Stimulated activated CD8-positive, alpha-beta memory T cell treated with anti-CD3 and anti-CD28 coated beads, Interleukin-15, amount 100 ng/mL, for 48 hours (primary cell): ENCODE results near the gene SYT13.

Experiments
- DNase-seq, 2 donors: peaks; one replicate each; pipeline ENCODE4 v3.0.0-alpha.2; 2020; ENCODE audit warnings: low read depth in 2 of 2

The SYT13 gene

GRCh38 chr11:45247433-45247832 is 38.7 kb downstream of the SYT13 start:
- DNase-seq: no peak

DNA sequence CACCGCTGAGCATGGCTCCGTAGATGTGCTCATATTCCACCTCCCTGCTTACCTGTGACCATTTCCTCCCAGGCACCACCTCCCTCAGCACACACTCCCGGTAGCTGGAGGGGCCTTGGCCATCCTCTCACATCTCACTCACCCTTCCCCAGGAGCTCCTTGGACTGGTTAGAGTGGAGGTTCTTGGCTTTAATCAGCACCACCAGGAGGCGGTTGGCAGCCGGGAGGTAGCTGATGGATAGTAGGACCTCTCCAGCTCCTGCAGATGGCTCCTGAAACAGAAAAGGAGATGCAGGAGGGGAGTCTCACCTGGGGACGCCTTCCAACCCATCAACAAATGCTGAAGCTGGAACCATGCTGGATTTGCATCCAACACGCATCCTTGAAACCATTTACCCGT is 39.9 kb downstream of the SYT13 start:
- DNase-seq: no peak

- DNase-seq: no peak
Observed at GRCh38 chr11:45245218-45246045, 40.7 kb downstream of the SYT13 start.

GRCh38 chr11:45243967-45244366 is 42.2 kb downstream of the SYT13 start:
- DNase-seq: no peak

GRCh38 chr11:45239733-45240132 is 46.4 kb downstream of the SYT13 start:
- DNase-seq: no peak

- no peak for DNase-seq
Observed at GRCh38 chr11:45238724-45239123, 47.4 kb downstream of the SYT13 start.

- DNase-seq: no peak
Observed at GRCh38 chr11:45237711-45238315, 48.3 kb downstream of the SYT13 start.

GRCh38 chr11:45234306-45235006 is 51.7 kb downstream of the SYT13 start:
- DNase-seq: no peak

DNA sequence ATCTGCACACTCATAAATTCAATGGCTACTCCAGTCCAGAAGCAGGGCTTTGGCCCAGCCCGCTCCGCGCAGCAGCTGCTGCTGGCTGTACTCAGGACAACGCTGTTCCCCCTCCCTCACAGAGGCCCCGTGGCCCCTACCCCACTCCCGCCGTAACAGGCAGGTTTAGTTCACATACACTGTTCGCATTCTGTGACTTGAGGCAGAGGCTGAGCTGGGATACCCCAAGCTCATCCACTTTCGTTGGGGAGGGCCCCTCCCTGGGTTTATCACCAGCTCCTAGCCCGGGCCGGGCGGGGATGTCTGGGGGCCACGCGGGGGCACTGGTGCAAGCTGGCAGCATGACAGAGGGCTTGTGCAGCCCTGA is 52.4 kb downstream of the SYT13 start:
- no peak for DNase-seq

- peak; percentile 36 to 39 for DNase-seq
Observed at GRCh38 chr11:45233121-45233803, 52.9 kb downstream of the SYT13 start.

DNA sequence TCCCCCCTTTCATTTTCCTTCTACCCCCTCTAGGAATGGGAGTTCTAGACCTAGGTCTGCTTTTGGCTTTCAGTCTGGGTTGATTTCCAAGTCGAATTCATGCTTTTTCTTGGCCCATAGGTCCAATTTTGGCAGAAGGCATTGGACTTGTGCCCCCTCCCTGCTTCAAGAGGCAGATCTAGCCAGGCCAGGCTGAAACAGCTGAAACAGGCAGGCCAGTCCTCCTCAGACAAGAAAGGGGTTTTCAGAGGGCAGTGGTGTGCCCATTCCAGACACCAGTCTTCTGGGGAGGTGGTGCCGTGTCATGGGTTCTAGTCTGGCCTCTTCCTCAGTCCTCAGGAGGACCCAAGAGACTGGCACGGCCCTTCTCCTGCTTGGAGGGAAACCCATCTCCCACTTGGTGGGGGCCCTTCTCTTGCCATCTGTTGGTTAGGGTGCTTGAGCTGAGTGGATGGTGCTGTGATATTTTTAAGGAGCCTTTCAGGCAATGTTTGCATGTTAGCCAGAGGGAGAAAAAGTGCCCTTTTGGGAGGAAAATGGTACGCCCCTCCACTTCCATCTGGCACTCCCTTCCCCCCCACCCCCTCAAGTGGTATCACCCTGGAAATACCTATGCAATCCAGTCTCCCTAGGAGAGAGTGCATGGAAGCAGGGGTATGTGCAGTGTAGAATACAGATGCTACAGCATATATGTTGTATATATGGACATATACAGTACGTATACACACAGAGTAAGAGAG is 53.6 kb downstream of the SYT13 start:
- no peak for DNase-seq

DNA sequence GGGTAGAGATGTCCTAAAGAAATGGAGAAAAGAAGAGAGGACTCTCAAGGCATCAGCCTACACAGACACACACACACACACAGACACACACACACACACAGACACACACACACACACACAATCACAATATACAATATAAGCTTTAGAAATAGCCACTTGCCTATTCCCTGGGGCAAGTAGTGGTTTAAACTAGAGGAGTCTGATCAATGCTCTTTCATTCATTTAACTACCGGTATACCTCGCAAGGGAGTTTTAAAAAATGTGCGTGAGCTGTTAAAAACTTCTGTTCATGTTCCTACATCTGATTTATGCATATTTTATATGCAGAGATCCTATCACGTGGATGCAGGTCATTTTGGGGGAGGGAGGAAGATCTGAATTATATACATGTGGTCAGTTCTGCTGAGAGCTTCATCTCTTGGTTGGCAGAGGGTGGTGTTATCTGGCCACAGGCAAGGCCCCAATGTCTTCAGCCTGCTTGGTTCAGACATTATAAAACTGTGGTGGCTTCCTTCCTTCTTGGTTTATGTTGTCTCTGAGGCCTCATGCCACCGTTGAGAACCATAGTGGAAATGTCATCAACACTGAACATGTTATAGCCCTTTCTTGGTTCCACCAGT is 56.6 kb downstream of the SYT13 start:
- DNase-seq: no peak

DNA sequence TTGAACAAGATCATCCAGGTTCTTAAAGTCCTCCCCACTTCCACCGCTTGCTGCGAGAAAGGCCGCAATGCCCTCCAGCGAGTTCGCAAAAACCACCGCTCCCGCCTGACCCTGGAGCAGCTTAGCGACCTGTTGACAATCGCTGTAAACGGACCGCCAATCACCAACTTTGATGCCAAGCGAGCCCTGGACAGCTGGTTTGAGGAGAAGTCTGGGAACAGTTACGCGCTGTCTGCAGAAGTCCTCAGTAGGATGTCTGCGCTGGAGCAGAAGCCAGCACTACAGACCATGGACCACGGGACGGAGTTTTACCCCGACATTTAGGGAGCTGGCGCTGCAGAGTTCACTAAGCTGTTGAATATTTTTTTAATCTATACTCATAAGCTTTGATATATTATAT is 58.3 kb downstream of the SYT13 start:
- DNase-seq: no peak

DNA sequence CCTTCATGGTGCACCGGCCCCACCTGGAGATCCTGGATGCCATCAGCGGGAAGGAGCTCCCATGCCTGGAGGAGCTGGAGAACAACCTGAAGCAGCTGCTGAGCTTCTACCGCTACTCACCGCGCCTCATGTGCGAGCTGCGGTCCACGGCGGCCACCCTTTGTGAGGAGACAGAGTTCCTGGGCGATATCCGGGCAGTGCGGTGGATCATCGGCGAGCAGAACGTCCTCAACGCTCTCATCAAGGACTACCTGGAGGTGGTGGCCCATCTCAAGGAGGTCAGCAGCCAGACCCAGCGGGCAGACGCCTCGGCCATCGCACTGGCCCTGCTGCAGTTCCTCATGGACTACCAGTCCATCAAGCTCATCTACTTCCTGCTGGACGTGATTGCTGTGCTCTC is 59.2 kb downstream of the SYT13 start:
- DNase-seq: no peak

GRCh38 chr11:45225961-45226871 is 59.9 kb downstream of the SYT13 start:
- no peak for DNase-seq

DNA sequence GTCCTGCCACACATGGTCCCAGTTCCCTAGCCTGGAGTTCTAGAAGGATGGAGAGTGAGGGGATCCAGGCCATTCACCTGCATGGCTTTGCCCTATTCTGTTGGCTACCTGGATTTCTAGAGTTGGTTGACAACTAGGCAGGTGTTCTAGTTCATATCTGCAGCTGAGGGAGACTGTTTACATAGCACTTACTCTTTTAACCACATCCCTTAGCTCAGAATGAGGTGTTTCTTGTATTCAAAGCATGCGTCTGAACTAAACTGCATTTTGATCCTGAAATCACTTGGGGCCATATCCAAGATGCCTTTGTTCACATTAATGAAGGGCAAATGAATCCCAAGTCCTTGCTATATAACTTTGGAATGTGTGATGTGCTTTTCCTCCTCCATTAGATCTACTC is 60.9 kb downstream of the SYT13 start:
- DNase-seq: no peak

- DNase-seq: no peak
Observed at GRCh38 chr11:45224766-45225165, 61.4 kb downstream of the SYT13 start.

GRCh38 chr11:45223496-45223895 is 62.6 kb downstream of the SYT13 start:
- DNase-seq: no peak

- DNase-seq: no peak
Observed at GRCh38 chr11:45219411-45219810, 66.7 kb downstream of the SYT13 start.

- DNase-seq: no peak
Observed at GRCh38 chr11:45218705-45219104, 67.4 kb downstream of the SYT13 start.
